A549 (cell line): ENCODE results near the gene FNDC4. TPM values are rescaled to one million over a fixed set of nuclear protein-coding genes. Genes with fewer than 3 reads are reported as not detected.

Experiments
- ATAC-seq, 2 experiments: fragments of 200-7000 bp in 1 of 2; fragments of >200 bp in 1 of 2; cut with Nextera tagmentation in 1 of 2; cut with Tn5 transposase in 1 of 2; 3 replicates each; pipeline versions ENCODE4 v1.8.0 to v1.9.1; 2018 to 2020; ENCODE audit warnings: mild to moderate bottlenecking in 1 of 2, moderate library complexity in 1 of 2
- CTCF ChIA-PET: fragments of 300-600 bp; sonication (Branson Sonifier 250); formaldehyde crosslinking; extraction: SDS; loops from one replicate; lab custom pipeline; 2021; ENCODE audit warnings: antibody characterized with exemption, inconsistent platforms; lab: Yijun Ruan, JAX
- POLR2A ChIA-PET: fragments of 350-600 bp; formaldehyde crosslinking; extraction: SDS; loops from one replicate; lab custom pipeline; 2021; ENCODE audit warnings: antibody characterized with exemption, inconsistent platforms; lab: Yijun Ruan, JAX
- DNase-seq, 2 experiments: peaks; one replicate each; pipeline versions ENCODE4 v3.0.0 to v3.0.0-alpha.2; 2011 to 2016; ENCODE audit warnings: low read depth in 1 of 2, low spot score in 1 of 2
- FAIRE-seq: peaks from 2 replicates; lab custom pipeline; 2011; peaks lifted over from hg19 to GRCh38; lab: Jason Lieb, UNC
- H3K27ac ChIP-seq, 2 experiments: fragments of >200 bp; sonication (Bioruptor Twin); formaldehyde crosslinking; 3 replicates each; pipeline ENCODE4 v1.5.1; 2016 to 2017
- H3K4me1 ChIP-seq: fragments of >200 bp; sonication (Bioruptor Twin); formaldehyde crosslinking; 3 replicates; pipeline ENCODE4 v1.6.1; 2016
- H3K4me2 ChIP-seq: fragments of >200 bp; sonication (Bioruptor Twin); formaldehyde crosslinking; 3 replicates; pipeline ENCODE4 v1.6.1; 2016
- H3K4me3 ChIP-seq: fragments of >200 bp; sonication (Bioruptor Twin); formaldehyde crosslinking; 3 replicates; pipeline ENCODE4 v1.5.1; 2016
- H3K9me3 ChIP-seq: fragments of >200 bp; sonication (Bioruptor Twin); formaldehyde crosslinking; 3 replicates; pipeline ENCODE4 v1.6.1; 2016
- ATOH8 ChIP-seq: fragments of 250-450 bp; sonication (Bioruptor Pico); IDR thresholded peaks from 2 replicates; pipeline ENCODE4 v1.5.0; 2020; ENCODE audit warnings: low read depth, mild to moderate bottlenecking, moderate library complexity
- CBX2 ChIP-seq: fragments of 200-600 bp; sonication (generic); IDR thresholded peaks from 2 replicates; pipeline ENCODE4 v1.6.1; 2016; ENCODE audit warnings: low read depth, mild to moderate bottlenecking, borderline replicate concordance
- EHF ChIP-seq: fragments of 250-450 bp; sonication (Bioruptor Pico); IDR thresholded peaks from 2 replicates; pipeline ENCODE4 v1.5.0; 2020; ENCODE audit warnings: mild to moderate bottlenecking
- FOSB ChIP-seq: fragments of 250-450 bp; sonication (Bioruptor Pico); IDR thresholded peaks from 2 replicates; pipeline ENCODE4 v1.5.0; 2020; ENCODE audit warnings: mild to moderate bottlenecking, moderate library complexity
- FOSL2 ChIP-seq, 2 experiments: fragments of 450-650 bp in 1 of 2; fragments of >200 bp in 1 of 2; sonication (Bioruptor Twin) in 1 of 2; formaldehyde crosslinking; IDR thresholded peaks; 2 replicates each; pipeline versions ENCODE4 v1.5.0 to v1.6.1; 2016 to 2020; ENCODE audit warnings: mild to moderate bottlenecking in 1 of 2, moderate library complexity in 1 of 2
- HDAC2 ChIP-seq: fragments of 200-600 bp; sonication (generic); IDR thresholded peaks from 2 replicates; pipeline ENCODE4 v1.6.1; 2016
- JUN ChIP-seq, 2 experiments: fragments of >200 bp; sonication (Bioruptor Twin); formaldehyde crosslinking; IDR thresholded peaks; 2 replicates in 1 of 2; 3 replicates in 1 of 2; pipeline ENCODE4 v1.6.1; 2016 to 2017
- MAZ ChIP-seq: fragments of 150-350 bp; IDR thresholded peaks from 2 replicates; pipeline ENCODE4 v1.6.1; 2014; ENCODE audit warnings: antibody characterized with exemption, low read depth, low read length, borderline replicate concordance
- NPAS2 ChIP-seq: fragments of 250-450 bp; sonication (Bioruptor Pico); IDR thresholded peaks from 2 replicates; pipeline ENCODE4 v1.8.0; 2022; ENCODE audit warnings: mild to moderate bottlenecking, moderate library complexity, borderline replicate concordance
- POLR2A ChIP-seq: IDR thresholded peaks from 2 replicates; pipeline ENCODE4 v1.6.1; 2012; ENCODE audit warnings: mild to moderate bottlenecking, low read length
- RAD21 ChIP-seq, 2 experiments: fragments of >200 bp in 1 of 2; sonication (Bioruptor Twin) in 1 of 2; formaldehyde crosslinking in 1 of 2; IDR thresholded peaks in 1 of 2; conservative IDR thresholded peaks in 1 of 2; 2 replicates in 1 of 2; 3 replicates in 1 of 2; pipeline ENCODE4 v1.6.1; 2012 to 2018; ENCODE audit warnings: inconsistent platforms in 1 of 2
- RCOR1 ChIP-seq: fragments of 150-350 bp; IDR thresholded peaks from 2 replicates; pipeline ENCODE4 v1.6.1; 2014; ENCODE audit warnings: antibody characterized with exemption, low read length, low read depth
- REST ChIP-seq: fragments of 200-600 bp; sonication (generic); IDR thresholded peaks from 2 replicates; pipeline ENCODE4 v1.6.1; 2016; ENCODE audit warnings: antibody characterized with exemption, mild to moderate bottlenecking, moderate library complexity
- RFX5 ChIP-seq: fragments of 450-650 bp; IDR thresholded peaks from 2 replicates; pipeline ENCODE4 v1.7.1; 2014; ENCODE audit warnings: antibody characterized with exemption, mild to moderate bottlenecking, moderate library complexity
- TP53 ChIP-seq: fragments of 250-450 bp; sonication (Bioruptor Pico); IDR thresholded peaks from 2 replicates; pipeline ENCODE4 v1.5.0; 2021; ENCODE audit warnings: mild to moderate bottlenecking, moderate library complexity
- ZFP36 ChIP-seq: fragments of 450-650 bp; IDR thresholded peaks from 2 replicates; pipeline ENCODE4 v1.6.1; 2014; ENCODE audit warnings: borderline replicate concordance; ENCODE audit not compliant: partially characterized antibody
- WGBS: methylation state at CpG from one replicate; pipeline ENCODE4 v1.1.6; 2017; ENCODE audit errors: missing lambda C conversion rate; 5-methylcytosine and 5-hydroxymethylcytosine counted together
- polyA plus RNA-seq, 4 experiments: library from polyadenylated mRNA; depleted of rRNA in 3 of 4; stranded (reverse); fragments of >200 nt; fragmentation: RNase III in 1 of 4; extraction: RNeasy Plus Mini Kit Qiagen cat#74134 plus additional on column Dnase treatment in 1 of 4; gene quantifications; 2 replicates in 3 of 4; 3 replicates in 1 of 4; pipeline ENCODE4 v1.2.3, GENCODE V29; 2011 to 2017
- TF ChIP-seq, protein P1 (sequence below): fragments of 450-650 bp; IDR thresholded peaks from 2 replicates; pipeline ENCODE4 v1.6.1; 2014; ENCODE audit warnings: antibody characterized with exemption

Gene FNDC4
- polyA plus RNA-seq, 2 of the 4 experiments (the other 2 are of a cell fraction), result 1.5 to 2.3 TPM

- 53% methylated on average over 4 of the region's 4 CpGs for WGBS
- no peak for FAIRE-seq
- CTCF ChIA-PET, result interaction anchor here (1.0 to 1.4 kb wide), 4 partner anchors 9 to 84 kb away, joined by 3 to 4 read pairs (median 3); no protein-coding TSS in a partner anchor
Observed at GRCh38 chr2:27537287-27537686, 42.3 kb upstream of the FNDC4 start.

GRCh38 chr2:27531983-27532382 lies 37.0 kb upstream of the FNDC4 start:
- 83% methylated on average over 2 of the region's 2 CpGs for WGBS
- H3K27ac ChIP-seq, result no peak overlapping the region
- ChIA-PET POLR2A (no interaction called here), CTCF (no interaction called here)
- H3K9me3 ChIP-seq, result peaks cover 4% of the 10 kb centered on the region; the same call in 1 of the 3 replicates
- TF ChIP-seq JUN (IDR thresholded peaks at IDR 0.05) (no peak), EHF (CRISPR knock-in tag) (no peak), MAZ (no peak), RFX5 (no peak), NPAS2 (CRISPR knock-in tag) (no peak), POLR2A (no peak), HDAC2 (no peak), REST (no peak), TP53 (CRISPR knock-in tag) (no peak), RAD21 (conservative IDR thresholded peaks at IDR 0.05 in 1 of 2, IDR thresholded peaks at IDR 0.05 in 1 of 2) (no peak), ATOH8 (CRISPR knock-in tag) (no peak)
- no peaks in the 10 kb centered on the region for H3K4me1 ChIP-seq
- no peak for DNase-seq
- no peak overlapping the region for H3K4me3 ChIP-seq
- no peak for ATAC-seq
- no peak for FAIRE-seq
- no peak overlapping the region for H3K4me2 ChIP-seq

More at GRCh38 chr2:27537287-27537686, 42.3 kb upstream of the FNDC4 start:
- Histone ChIP-seq H3K9me3 (no peaks in the 10 kb centered on the region), H3K4me3 (no peak overlapping the region), H3K4me2 (no peak overlapping the region), H3K27ac (no peak overlapping the region)
- ATAC-seq (peak; percentile 13 to 47; a peak in 3 of 6 replicates), DNase-seq (no peak)
- no peak for TF ChIP-seq ZFP36
- TF ChIP-seq, protein P1, sequence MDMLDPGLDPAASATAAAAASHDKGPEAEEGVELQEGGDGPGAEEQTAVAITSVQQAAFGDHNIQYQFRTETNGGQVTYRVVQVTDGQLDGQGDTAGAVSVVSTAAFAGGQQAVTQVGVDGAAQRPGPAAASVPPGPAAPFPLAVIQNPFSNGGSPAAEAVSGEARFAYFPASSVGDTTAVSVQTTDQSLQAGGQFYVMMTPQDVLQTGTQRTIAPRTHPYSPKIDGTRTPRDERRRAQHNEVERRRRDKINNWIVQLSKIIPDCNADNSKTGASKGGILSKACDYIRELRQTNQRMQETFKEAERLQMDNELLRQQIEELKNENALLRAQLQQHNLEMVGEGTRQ, result no peak
- no peak for TF ChIP-seq TP53 (CRISPR knock-in tag)
- TF ChIP-seq ATOH8 (CRISPR knock-in tag), result no peak
- no peak for TF ChIP-seq CBX2
- TF ChIP-seq RCOR1, result no peak
- TF ChIP-seq, all 56 proteins: peak for 0
- POLR2A ChIA-PET, result no interaction called here
- no peaks in the 10 kb centered on the region for H3K4me1 ChIP-seq

DNA sequence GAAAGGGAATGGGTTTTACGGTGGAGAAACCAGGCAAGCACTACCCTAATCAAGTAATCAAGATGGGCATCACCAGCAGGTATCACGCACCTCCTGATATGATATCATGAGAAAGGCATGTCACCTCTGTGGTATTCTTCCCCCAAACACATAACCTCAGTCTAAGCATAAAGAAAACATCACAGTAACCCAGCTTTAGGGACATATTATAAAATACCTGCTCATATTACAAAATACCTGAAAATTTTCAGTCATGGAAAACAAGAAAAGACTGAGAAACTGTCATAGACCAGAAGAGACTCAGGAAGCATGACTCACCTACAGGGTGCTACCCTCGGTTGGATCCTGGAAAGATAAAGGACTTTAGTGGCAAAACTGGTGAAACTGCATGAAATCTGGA lies 32.2 kb upstream of the FNDC4 start:
- FAIRE-seq, result no peak
- POLR2A ChIA-PET, result interaction anchor here (0.5 kb wide), 1 partner anchor 18 kb away, joined by 4 read pairs; no protein-coding TSS in a partner anchor
- peak; percentile 29 to 70; a peak in 1 of 6 replicates for ATAC-seq

More for the DNA sequence above, 32.2 kb upstream of the FNDC4 start:
- H3K4me1 ChIP-seq, result no peaks in the 10 kb centered on the region
- no peak for DNase-seq
- 11% methylated on average over 3 of the region's 3 CpGs for WGBS
- H3K4me3 ChIP-seq, result no peak overlapping the region
- TF ChIP-seq FOSL2 (IDR thresholded peaks at IDR 0.05) (no peak), FOSL2 (CRISPR knock-in tag; IDR thresholded peaks at IDR 0.05) (peak; percentile 41), FOSB (CRISPR knock-in tag) (no peak)
- TF ChIP-seq, all 56 proteins: peak for 1
- no peak overlapping the region for H3K27ac ChIP-seq
- no peak overlapping the region for H3K4me2 ChIP-seq
- peaks cover 4% of the 10 kb centered on the region; the same call in 1 of the 3 replicates for H3K9me3 ChIP-seq
- CTCF ChIA-PET, result interaction anchor here (0.7 to 0.8 kb wide), 3 partner anchors 16 to 155 kb away, joined by 3 to 4 read pairs (median 3); no protein-coding TSS in a partner anchor
